Mesenchymal stem cell (in vitro differentiated cells and primary cell): ENCODE results near the gene PRPF18.
A peak's percentile ranks its signal among the peaks of the same experiment; 100 is the strongest.

Source experiments
- DNase-seq: peaks from one replicate; pipeline ENCODE4 v3.0.0-alpha.2; 2013
- H2AFZ ChIP-seq: one replicate; pipeline ENCODE4 v1.6.1; 2013; ENCODE audit warnings: low read depth, mild to moderate bottlenecking, control low read depth, inconsistent platforms, low read length, moderate library complexity
- H2AK5ac ChIP-seq: 2 replicates; pipeline ENCODE4 v1.6.1; 2013; ENCODE audit warnings: low read length, moderate library complexity, mild to moderate bottlenecking, inconsistent platforms; ENCODE audit not compliant: severe bottlenecking
- H2BK120ac ChIP-seq: one replicate; pipeline ENCODE4 v1.6.1; 2013; ENCODE audit warnings: low read depth, mild to moderate bottlenecking, inconsistent platforms, low read length, moderate library complexity
- H2BK12ac ChIP-seq, 2 experiments: one replicate each; pipeline ENCODE4 v1.6.1; 2013; ENCODE audit warnings: inconsistent platforms in 2 of 2, low read length in 2 of 2, mild to moderate bottlenecking in 2 of 2, moderate library complexity in 2 of 2, control low read depth in 1 of 2
- H2BK15ac ChIP-seq: one replicate; pipeline ENCODE4 v1.6.1; 2013; ENCODE audit warnings: mild to moderate bottlenecking, low read depth, inconsistent platforms; ENCODE audit not compliant: poor library complexity, severe bottlenecking
- H2BK5ac ChIP-seq: 2 replicates; pipeline ENCODE4 v1.6.1; 2013; ENCODE audit warnings: low read depth, mild to moderate bottlenecking, low read length, control low read depth, inconsistent platforms; ENCODE audit not compliant: poor library complexity, severe bottlenecking
- H3K14ac ChIP-seq, 2 experiments: one replicate each; pipeline ENCODE4 v1.6.1; 2013; ENCODE audit warnings: inconsistent platforms in 2 of 2, low read length in 2 of 2, control low read depth in 1 of 2, mild to moderate bottlenecking in 1 of 2, moderate library complexity in 1 of 2
- H3K18ac ChIP-seq, 2 experiments: one replicate each; pipeline ENCODE4 v1.6.1; 2013; ENCODE audit warnings: inconsistent platforms in 2 of 2, low read length in 2 of 2, control low read depth in 1 of 2, low read depth in 1 of 2, mild to moderate bottlenecking in 1 of 2
- H3K23ac ChIP-seq, 2 experiments: one replicate each; pipeline ENCODE4 v1.6.1; 2013; ENCODE audit warnings: inconsistent platforms in 2 of 2, low read length in 2 of 2, mild to moderate bottlenecking in 2 of 2, moderate library complexity in 2 of 2, control low read depth in 1 of 2
- H3K27ac ChIP-seq: 2 replicates; pipeline ENCODE4 v1.5.1; 2013; ENCODE audit warnings: mild to moderate bottlenecking, moderate library complexity, low read length, control low read depth, inconsistent platforms; ENCODE audit not compliant: poor library complexity, severe bottlenecking
- H3K27me3 ChIP-seq, 2 experiments: 2 replicates each; pipeline versions ENCODE4 v1.6.1 to v1.7.0; 2013; ENCODE audit warnings: low read length in 2 of 2, mild to moderate bottlenecking in 2 of 2, moderate library complexity in 2 of 2, control low read depth in 1 of 2, inconsistent platforms in 1 of 2; ENCODE audit not compliant: control insufficient read depth in 1 of 2, insufficient read depth in 1 of 2
- H3K36me3 ChIP-seq, 2 experiments: 2 replicates each; pipeline versions ENCODE4 v1.6.1 to v1.7.0; 2013; ENCODE audit warnings: low read length in 2 of 2, control low read depth in 1 of 2, inconsistent platforms in 1 of 2, low read depth in 1 of 2, mild to moderate bottlenecking in 1 of 2; ENCODE audit not compliant: insufficient read depth in 2 of 2, control insufficient read depth in 1 of 2
- H3K4ac ChIP-seq, 2 experiments: one replicate each; pipeline ENCODE4 v1.6.1; 2013; ENCODE audit warnings: inconsistent platforms in 2 of 2, low read length in 2 of 2, mild to moderate bottlenecking in 2 of 2, moderate library complexity in 2 of 2, control low read depth in 1 of 2, low read depth in 1 of 2
- H3K4me1 ChIP-seq: 2 replicates; pipeline ENCODE4 v1.6.1; 2013; ENCODE audit warnings: low read depth, low read length, control low read depth; ENCODE audit not compliant: control insufficient read depth, insufficient read depth
- H3K4me2 ChIP-seq: 2 replicates; pipeline ENCODE4 v1.6.1; 2013; ENCODE audit warnings: low read length, mild to moderate bottlenecking, inconsistent platforms; ENCODE audit not compliant: poor library complexity, severe bottlenecking
- H3K4me3 ChIP-seq, 2 experiments: 2 replicates each; pipeline versions ENCODE4 v1.5.1 to v1.7.0; 2013; ENCODE audit warnings: low read length in 2 of 2, mild to moderate bottlenecking in 2 of 2, control low read depth in 1 of 2, low read depth in 1 of 2; ENCODE audit not compliant: insufficient read depth in 1 of 2
- H3K79me1 ChIP-seq: replicated peaks from 2 replicates; pipeline ENCODE4 v1.6.1; 2013; ENCODE audit warnings: mild to moderate bottlenecking, control low read depth, low read length, inconsistent platforms; ENCODE audit not compliant: poor library complexity, severe bottlenecking
- H3K9ac ChIP-seq: 2 replicates; pipeline ENCODE4 v1.7.0; 2013; ENCODE audit warnings: mild to moderate bottlenecking, low read length, moderate library complexity
- H3K9me3 ChIP-seq: 2 replicates; pipeline ENCODE4 v1.7.0; 2013; ENCODE audit warnings: mild to moderate bottlenecking, low read length; ENCODE audit not compliant: control insufficient read depth
- H4K8ac ChIP-seq: one replicate; pipeline ENCODE4 v1.6.1; 2013; ENCODE audit warnings: inconsistent platforms, mild to moderate bottlenecking, low read length, moderate library complexity
- H4K91ac ChIP-seq: one replicate; pipeline ENCODE4 v1.6.1; 2013; ENCODE audit warnings: mild to moderate bottlenecking, low read length, inconsistent platforms
- WGBS: methylation state at CpG from one replicate; pipeline ENCODE4 v1.1.7; 2013; ENCODE audit warnings: mixed read lengths; 5-methylcytosine and 5-hydroxymethylcytosine counted together

PRPF18 gene

DNA sequence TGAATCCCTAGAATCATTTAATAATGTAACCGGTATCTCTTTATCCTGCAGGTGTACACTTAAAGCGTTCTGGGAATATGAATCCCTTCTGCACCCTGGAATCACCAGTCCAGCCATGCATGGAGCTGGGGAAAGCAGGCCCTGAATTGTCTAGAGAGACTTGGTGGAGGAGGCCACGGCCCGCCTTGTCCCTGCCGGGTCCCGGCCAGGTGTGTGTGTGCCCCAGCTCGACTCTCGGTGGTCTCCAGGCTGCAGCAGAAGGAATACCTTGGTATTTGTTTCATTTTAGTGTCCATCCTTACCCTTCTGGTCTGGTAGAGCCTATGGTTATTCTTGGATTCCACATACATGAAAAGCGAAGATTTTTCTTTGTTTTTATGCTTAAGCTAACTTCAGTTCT, 58.1 kb downstream of the PRPF18 start:
- no peak overlapping the region for H3K9ac ChIP-seq
- H2AFZ ChIP-seq = no peak overlapping the region
- no peak overlapping the region for H2AK5ac ChIP-seq
- no peak overlapping the region for H2BK12ac ChIP-seq
- H3K23ac ChIP-seq = no peak overlapping the region
- no peak overlapping the region for H3K14ac ChIP-seq
- 96% methylated on average over 9 of the region's 9 CpGs for WGBS
- H3K27ac ChIP-seq = no peak overlapping the region
- no peak overlapping the region for H4K91ac ChIP-seq
- H3K4me3 ChIP-seq = no peak overlapping the region
- H2BK5ac ChIP-seq = no peak overlapping the region
- peaks cover 18% of the 10 kb centered on the region for H3K9me3 ChIP-seq
- DNase-seq = no peak
- peaks cover 4% of the 10 kb centered on the region for H3K79me1 ChIP-seq
- H3K18ac ChIP-seq = no peak overlapping the region
- H3K36me3 ChIP-seq = peaks cover 33 to 89% of the 10 kb centered on the region in 2 experiments
- H3K4ac ChIP-seq = no peak overlapping the region
- no peak overlapping the region for H2BK120ac ChIP-seq
- H3K27me3 ChIP-seq = no peaks in the 10 kb centered on the region
- H3K4me1 ChIP-seq = peaks cover 2% of the 10 kb centered on the region
- no peak overlapping the region for H3K4me2 ChIP-seq
- no peak overlapping the region for H2BK15ac ChIP-seq
- H4K8ac ChIP-seq = peak overlapping the region; percentile 39

- Histone ChIP-seq H4K91ac (no peak overlapping the region), H2AFZ (no peak overlapping the region), H3K23ac (no peak overlapping the region), H3K14ac (no peak overlapping the region), H4K8ac (no peak overlapping the region), H3K36me3 (peaks cover 49 to 95% of the 10 kb centered on the region in 2 experiments), H3K9ac (no peak overlapping the region), H3K4ac (no peak overlapping the region), H3K79me1 (peaks cover 9% of the 10 kb centered on the region), H3K9me3 (no peaks in the 10 kb centered on the region), H3K27me3 (no peaks in the 10 kb centered on the region), H3K4me2 (no peak overlapping the region), H3K4me3 (no peak overlapping the region), H3K27ac (no peak overlapping the region), H2BK12ac (no peak overlapping the region), H3K4me1 (peaks cover 19% of the 10 kb centered on the region), H3K18ac (no peak overlapping the region), H2BK15ac (no peak overlapping the region), H2BK5ac (no peak overlapping the region), H2BK120ac (no peak overlapping the region), H2AK5ac (no peak overlapping the region)
- DNase-seq = no peak
- 96% methylated on average over 12 of the region's 12 CpGs for WGBS
Measured at GRCh38 chr10:13648425-13648824, 61.7 kb downstream of the PRPF18 start.

DNA sequence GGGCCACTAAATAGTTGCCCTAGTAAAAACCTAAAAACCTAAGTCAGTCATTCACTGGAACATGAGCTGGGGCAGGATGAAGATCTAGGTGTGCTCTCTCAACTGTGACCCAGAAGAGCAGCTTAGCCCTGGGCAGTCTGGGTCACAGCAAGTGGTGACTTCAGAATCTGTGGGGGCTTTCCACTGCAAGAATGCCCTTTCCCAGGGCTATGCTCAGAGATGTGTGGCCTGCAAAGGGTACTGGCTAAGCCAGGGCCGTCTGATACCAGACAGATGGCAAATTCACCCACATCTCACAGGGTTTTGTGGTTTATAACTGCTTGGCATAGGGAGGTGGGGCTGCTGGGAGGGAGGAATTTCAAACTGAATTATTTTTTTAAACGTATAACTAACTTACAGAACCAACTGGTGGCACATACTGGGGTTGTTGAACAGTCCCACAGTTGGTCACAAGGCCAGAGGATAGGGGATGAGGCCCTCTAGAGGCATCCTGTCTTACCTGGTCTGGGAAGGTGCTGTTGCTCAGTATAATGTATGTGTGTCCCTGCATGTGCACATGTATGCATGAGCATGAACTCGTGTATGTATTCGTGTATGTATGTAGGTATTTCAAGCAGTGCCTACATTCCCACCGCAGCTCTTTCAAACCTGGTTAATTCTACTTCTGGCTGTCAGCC, 63.2 kb downstream of the PRPF18 start:
- Histone ChIP-seq H3K4ac (no peak overlapping the region), H3K9me3 (no peaks in the 10 kb centered on the region), H3K18ac (no peak overlapping the region), H2BK5ac (no peak overlapping the region), H3K23ac (no peak overlapping the region), H3K27me3 (no peaks in the 10 kb centered on the region), H4K8ac (no peak overlapping the region), H3K4me2 (no peak overlapping the region), H3K27ac (peak overlapping the region; percentile 19), H2BK12ac (no peak overlapping the region), H4K91ac (no peak overlapping the region), H3K4me1 (peaks cover 19% of the 10 kb centered on the region), H3K14ac (no peak overlapping the region), H3K79me1 (peaks cover 22% of the 10 kb centered on the region), H3K36me3 (peaks cover 61 to 98% of the 10 kb centered on the region in 2 experiments), H3K4me3 (no peak overlapping the region), H2AFZ (no peak overlapping the region), H3K9ac (no peak overlapping the region), H2AK5ac (peak overlapping the region; percentile 18), H2BK120ac (no peak overlapping the region), H2BK15ac (no peak overlapping the region)
- 75% methylated on average over 4 of the region's 5 CpGs for WGBS
- DNase-seq = no peak

DNA sequence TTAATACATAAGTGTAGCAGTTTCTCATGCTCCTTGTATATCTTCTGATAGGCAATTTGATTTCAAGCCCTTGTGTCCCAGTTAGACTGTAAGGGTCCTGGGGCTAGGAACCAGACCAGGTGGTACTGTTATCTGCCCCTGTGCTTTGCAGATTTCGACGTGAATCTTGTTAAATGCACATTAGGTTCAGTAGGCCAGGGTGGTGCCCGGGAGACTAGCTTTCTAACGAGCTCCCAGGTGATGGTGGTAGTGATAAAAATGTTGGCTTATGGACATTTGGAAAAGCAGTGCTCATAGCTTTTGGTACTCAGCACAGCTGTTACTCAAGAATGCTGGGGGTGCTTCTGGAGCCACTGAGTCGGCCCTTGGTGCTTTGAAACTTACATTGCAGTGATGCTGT, 64.2 kb downstream of the PRPF18 start:
- H3K23ac ChIP-seq = no peak overlapping the region
- H3K4me2 ChIP-seq = no peak overlapping the region
- DNase-seq = no peak
- H2BK15ac ChIP-seq = no peak overlapping the region
- H2BK5ac ChIP-seq = no peak overlapping the region
- no peak overlapping the region for H3K4ac ChIP-seq
- H4K91ac ChIP-seq = no peak overlapping the region
- H2BK12ac ChIP-seq = no peak overlapping the region
- no peak overlapping the region for H3K9ac ChIP-seq
- no peaks in the 10 kb centered on the region for H3K27me3 ChIP-seq
- H2AFZ ChIP-seq = no peak overlapping the region
- H4K8ac ChIP-seq = no peak overlapping the region
- no peak overlapping the region for H3K27ac ChIP-seq
- H3K36me3 ChIP-seq = peaks cover 62 to 98% of the 10 kb centered on the region in 2 experiments
- peaks cover 19% of the 10 kb centered on the region for H3K4me1 ChIP-seq
- no peaks in the 10 kb centered on the region for H3K9me3 ChIP-seq
- no peak overlapping the region for H2BK120ac ChIP-seq
- WGBS = 92% methylated on average over 5 of the region's 5 CpGs
- no peak overlapping the region for H3K4me3 ChIP-seq
- H2AK5ac ChIP-seq = no peak overlapping the region
- peaks cover 25% of the 10 kb centered on the region for H3K79me1 ChIP-seq
- no peak overlapping the region for H3K18ac ChIP-seq
- no peak overlapping the region for H3K14ac ChIP-seq
